GM12875 (cell line): Measurements from ENCODE around the gene EP400.

Experiments used
- H3K4me3 ChIP-seq: one replicate; pipeline ENCODE4 v1.5.1; 2011; ENCODE audit warnings: low read depth, low read length, control low read depth
- TF ChIP-seq, protein P1 (sequence below): IDR thresholded peaks from 2 replicates; pipeline ENCODE4 v1.5.1; 2011; ENCODE audit warnings: low read depth, mild to moderate bottlenecking, control low read depth, inconsistent platforms, low read length, moderate library complexity, borderline replicate concordance; ENCODE audit not compliant: insufficient read depth

Gene EP400

DNA sequence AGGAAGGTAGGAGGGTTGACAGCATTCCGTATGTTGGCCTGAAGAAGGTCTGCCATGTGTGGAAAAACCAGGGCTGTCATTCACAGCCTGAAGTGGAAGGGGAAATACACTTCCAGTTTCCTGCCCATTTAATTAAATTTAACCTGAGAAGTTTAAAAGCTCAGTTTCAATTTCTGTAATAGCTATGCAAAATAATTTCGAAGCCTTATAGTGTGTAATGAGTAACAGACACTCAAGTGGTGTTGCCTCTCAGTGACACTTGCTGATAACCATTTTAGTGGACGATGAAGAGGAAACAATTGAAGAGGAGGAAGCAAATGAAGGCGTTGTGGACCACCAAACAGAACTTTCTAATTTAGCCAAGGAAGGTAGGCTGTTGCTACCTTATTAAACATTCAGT is 44.8 kb downstream of the EP400 start:
- TF ChIP-seq, protein P1, sequence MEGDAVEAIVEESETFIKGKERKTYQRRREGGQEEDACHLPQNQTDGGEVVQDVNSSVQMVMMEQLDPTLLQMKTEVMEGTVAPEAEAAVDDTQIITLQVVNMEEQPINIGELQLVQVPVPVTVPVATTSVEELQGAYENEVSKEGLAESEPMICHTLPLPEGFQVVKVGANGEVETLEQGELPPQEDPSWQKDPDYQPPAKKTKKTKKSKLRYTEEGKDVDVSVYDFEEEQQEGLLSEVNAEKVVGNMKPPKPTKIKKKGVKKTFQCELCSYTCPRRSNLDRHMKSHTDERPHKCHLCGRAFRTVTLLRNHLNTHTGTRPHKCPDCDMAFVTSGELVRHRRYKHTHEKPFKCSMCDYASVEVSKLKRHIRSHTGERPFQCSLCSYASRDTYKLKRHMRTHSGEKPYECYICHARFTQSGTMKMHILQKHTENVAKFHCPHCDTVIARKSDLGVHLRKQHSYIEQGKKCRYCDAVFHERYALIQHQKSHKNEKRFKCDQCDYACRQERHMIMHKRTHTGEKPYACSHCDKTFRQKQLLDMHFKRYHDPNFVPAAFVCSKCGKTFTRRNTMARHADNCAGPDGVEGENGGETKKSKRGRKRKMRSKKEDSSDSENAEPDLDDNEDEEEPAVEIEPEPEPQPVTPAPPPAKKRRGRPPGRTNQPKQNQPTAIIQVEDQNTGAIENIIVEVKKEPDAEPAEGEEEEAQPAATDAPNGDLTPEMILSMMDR: no peak
- no peak overlapping the region for H3K4me3 ChIP-seq

DNA sequence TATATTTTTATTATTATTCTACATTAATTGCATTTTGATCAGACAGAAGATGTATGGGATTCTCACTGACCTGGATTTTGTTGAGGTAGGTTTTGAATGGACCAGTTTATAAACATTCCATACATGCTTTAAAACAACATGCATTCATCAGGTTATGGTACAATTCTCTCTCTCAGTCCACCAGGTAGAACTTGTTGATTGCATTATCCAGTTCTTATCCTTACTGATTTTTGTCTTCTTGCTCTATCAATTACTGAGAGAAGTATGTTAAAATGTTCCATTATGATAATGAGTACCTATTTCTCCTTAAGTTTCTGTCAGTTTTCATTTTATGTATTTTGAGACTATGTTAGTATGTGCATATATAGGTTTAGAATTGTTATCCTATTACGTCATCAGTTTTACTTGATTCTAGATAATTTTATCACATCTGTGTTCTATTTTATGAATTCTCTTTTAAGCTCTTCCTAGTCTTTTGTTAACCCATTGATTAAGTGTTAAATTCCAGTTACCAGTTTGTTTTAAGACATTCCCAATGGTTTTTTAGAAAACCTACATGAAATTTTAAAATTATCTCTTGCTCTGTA is 50.6 kb downstream of the EP400 start:
- TF ChIP-seq, protein P1: no peak
- H3K4me3 ChIP-seq: no peak overlapping the region

DNA sequence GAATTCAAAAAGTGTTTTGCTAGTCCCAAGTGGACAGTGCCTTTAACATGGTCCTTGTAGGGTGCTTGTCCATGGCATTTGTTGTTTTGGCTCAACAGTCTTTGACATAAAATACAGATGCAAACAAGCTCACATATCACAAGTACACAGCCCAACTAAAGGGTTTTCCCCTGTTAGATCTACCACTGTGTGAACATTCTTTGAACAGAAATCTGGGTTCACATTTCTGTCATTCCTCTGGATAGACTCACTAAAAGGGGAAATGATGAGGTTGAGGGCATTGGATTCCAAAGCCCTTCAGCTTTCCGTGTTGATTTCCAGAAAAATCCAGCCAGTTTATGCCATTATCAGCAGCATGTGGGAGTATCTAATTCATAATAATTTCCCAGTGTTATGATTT is 54.1 kb downstream of the EP400 start:
- TF ChIP-seq, protein P1: no peak
- no peak overlapping the region for H3K4me3 ChIP-seq

DNA sequence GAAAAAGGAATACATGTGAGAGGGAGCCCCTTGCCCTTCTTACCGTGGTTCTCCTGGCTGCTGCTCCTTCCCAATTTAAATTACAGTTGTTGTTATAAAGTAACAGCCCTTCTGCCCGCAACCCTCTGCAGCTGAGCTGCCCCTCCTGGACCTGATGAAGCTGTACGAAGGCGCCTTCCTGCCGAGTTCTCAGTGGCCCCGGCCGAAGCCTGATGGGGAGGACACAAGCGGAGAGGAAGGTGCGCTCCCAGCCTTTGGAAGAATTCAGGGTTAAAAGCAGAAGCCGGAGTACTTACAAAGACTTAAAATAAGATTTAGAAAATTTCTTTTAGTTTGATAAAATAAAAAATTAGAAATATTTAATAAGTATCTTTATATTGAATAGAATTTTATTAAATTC is 55.2 kb downstream of the EP400 start:
- no peak overlapping the region for H3K4me3 ChIP-seq
- TF ChIP-seq, protein P1: no peak

DNA sequence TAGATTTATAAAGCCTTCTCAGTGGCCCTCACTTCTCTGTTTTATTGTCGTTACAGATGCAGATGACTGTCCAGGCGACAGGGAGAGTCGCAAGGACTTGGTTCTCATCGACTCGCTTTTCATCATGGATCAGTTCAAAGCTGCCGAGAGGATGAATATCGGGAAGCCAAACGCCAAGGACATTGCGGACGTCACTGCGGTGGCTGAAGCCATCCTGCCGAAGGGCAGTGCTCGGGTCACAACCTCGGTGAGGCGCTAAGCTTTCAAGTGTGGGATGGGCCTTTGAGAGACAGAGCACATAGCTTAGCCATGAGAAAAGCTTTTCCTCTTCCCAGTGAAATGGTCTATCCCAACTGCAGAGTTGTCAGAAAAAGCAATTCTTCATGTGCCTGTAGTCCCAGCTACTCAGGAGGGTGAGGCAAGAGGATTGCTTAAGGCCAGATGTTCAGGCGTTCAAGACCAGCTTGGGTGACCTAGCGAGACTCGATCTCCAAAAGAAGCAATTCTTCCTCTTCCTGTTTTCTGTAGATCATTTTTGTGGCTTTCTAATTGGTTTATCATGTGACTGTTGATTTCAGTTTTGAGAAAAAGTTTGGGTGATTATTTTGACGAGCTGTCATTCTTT is 56.4 kb downstream of the EP400 start:
- no peak overlapping the region for H3K4me3 ChIP-seq
- TF ChIP-seq, protein P1: no peak

DNA sequence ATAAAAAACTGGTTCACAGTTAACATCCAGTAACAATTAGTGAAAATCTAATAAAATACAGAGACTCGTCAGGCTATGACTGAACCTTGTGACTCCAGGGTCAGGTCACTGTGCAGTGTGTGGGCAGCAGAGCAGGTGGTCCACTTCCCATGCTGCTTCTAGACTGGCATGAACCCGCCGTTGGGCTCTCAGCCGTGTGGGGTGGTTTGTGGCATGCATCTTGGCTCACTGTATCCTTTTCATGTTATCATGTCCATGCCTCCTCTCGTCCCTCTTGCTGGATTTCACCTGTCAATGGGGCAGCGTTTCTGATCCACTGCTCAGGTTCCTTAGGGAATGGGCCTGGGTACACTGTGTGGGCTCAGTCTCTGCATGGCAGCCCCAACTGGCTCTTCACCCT is 57.3 kb downstream of the EP400 start:
- H3K4me3 ChIP-seq: no peak overlapping the region
- TF ChIP-seq, protein P1: no peak

DNA sequence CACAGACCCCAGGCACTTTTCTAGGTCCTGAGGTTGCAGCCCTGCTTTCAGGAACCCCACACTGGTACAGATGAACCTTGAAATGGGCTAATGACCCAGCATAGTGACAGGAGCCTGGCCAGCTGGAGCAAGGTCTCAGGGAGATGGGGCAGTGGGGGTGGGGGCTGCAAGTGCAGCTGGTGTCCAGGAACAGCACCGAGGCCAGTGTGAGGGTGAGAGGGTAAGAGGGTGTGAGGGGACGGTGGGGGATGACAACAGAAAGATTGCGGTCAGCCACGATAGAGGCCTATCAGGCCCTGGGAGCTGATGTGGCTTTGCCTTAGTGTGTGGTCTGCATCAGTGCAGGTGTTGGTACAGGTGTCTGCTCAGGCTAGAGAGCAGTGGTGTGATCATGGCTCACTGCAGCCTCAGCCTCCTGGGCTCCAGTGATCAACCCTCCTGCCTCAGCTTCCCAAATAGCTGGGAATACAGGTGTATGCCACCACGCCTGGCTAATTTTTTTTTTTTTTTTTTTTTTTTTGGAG is 59.7 kb downstream of the EP400 start:
- TF ChIP-seq, protein P1: no peak
- no peak overlapping the region for H3K4me3 ChIP-seq
